Adrenal gland (tissue), 5 donors: ENCODE measurements around the gene UBASH3B.

Experiments
- POLR2A ChIP-seq, 2 donors: fragments of 450-650 bp; IDR thresholded peaks; one replicate each; pipeline ENCODE4 v1.6.1; 2017; ENCODE audit warnings: antibody characterized with exemption in 2 of 2, mild to moderate bottlenecking in 2 of 2, moderate library complexity in 1 of 2
- TF ChIP-seq, protein P1 (sequence below), 6 experiments: fragments of 450-650 bp in 4 of 6; fragments of 200-600 bp in 2 of 6; sonication (generic) in 1 of 6; IDR thresholded peaks; 1 replicate in 5 of 6; 2 replicates in 1 of 6; pipeline versions ENCODE4 v1.5.1 to v1.8.0; 2016 to 2021; ENCODE audit warnings: antibody characterized with exemption in 6 of 6, mild to moderate bottlenecking in 2 of 6, moderate library complexity in 1 of 6
- donor health status: DM: no; HTN: no; CAD: no.

DNA sequence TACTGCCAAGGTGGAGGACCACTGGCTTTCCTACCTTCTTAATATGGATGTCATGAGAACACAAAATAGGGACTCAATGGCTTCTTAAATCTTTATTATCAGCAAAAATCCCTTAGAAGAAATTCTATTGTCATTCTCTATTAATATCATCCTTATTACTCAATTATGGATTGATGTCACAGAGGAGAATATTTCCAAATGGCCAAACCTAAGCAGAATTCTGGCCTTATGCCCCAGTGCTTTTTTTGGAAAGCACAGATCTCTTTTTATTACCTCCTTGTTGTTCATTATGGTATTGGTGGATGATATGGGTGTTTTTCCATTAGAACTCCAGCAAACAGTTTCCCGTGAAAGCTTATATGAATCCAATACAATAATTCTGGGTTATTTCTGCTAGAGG lies 192.7 kb downstream of the UBASH3B start:
- no peak for TF ChIP-seq POLR2A (IDR thresholded peaks at IDR 0.05)
- TF ChIP-seq, protein P1, sequence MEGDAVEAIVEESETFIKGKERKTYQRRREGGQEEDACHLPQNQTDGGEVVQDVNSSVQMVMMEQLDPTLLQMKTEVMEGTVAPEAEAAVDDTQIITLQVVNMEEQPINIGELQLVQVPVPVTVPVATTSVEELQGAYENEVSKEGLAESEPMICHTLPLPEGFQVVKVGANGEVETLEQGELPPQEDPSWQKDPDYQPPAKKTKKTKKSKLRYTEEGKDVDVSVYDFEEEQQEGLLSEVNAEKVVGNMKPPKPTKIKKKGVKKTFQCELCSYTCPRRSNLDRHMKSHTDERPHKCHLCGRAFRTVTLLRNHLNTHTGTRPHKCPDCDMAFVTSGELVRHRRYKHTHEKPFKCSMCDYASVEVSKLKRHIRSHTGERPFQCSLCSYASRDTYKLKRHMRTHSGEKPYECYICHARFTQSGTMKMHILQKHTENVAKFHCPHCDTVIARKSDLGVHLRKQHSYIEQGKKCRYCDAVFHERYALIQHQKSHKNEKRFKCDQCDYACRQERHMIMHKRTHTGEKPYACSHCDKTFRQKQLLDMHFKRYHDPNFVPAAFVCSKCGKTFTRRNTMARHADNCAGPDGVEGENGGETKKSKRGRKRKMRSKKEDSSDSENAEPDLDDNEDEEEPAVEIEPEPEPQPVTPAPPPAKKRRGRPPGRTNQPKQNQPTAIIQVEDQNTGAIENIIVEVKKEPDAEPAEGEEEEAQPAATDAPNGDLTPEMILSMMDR (IDR thresholded peaks at IDR 0.05): no peak
